ENCODE measurements around the gene TSKS.

GRCh38 chr19:49799798-49800376, 36.8 kb upstream of the TSKS start:
- TF ChIP-seq POLR2A (IDR thresholded peaks at IDR 0.05; ENCODE audit: low read depth, low read length): no peak
- TF ChIP-seq POLR2AphosphoS5 (IDR thresholded peaks at IDR 0.05; ENCODE audit: low read depth, low read length): no peak
- no peak for TF ChIP-seq TAF1 (IDR thresholded peaks at IDR 0.05; ENCODE audit: borderline replicate concordance, low read depth, low read length)

All from GM12892 (cell line).